Nephron (organoid): Measurements from ENCODE around the gene FHOD3.

Experiments used
- H3K27ac Mint-ChIP-seq, 3 experiments: 2 replicates each; pipeline ENCODE4 v1.8.0; 2020; ENCODE audit warnings: mixed read lengths in 3 of 3, mild to moderate bottlenecking in 2 of 3, moderate library complexity in 1 of 3
- H3K27me3 Mint-ChIP-seq: 2 replicates; pipeline ENCODE4 v1.8.0; 2021; ENCODE audit warnings: low read depth, mild to moderate bottlenecking, moderate library complexity, mixed read lengths
- H3K36me3 Mint-ChIP-seq: 2 replicates; pipeline ENCODE4 v1.8.0; 2020; ENCODE audit warnings: low read depth, mixed read lengths
- H3K4me1 Mint-ChIP-seq: 2 replicates; pipeline ENCODE4 v1.8.0; 2020; ENCODE audit warnings: mixed read lengths
- H3K4me3 Mint-ChIP-seq, 3 experiments: 2 replicates each; pipeline ENCODE4 v1.8.0; 2020; ENCODE audit warnings: mild to moderate bottlenecking in 3 of 3, mixed read lengths in 3 of 3, moderate library complexity in 2 of 3
- H3K9me3 Mint-ChIP-seq: 2 replicates; pipeline ENCODE4 v1.8.0; 2020; ENCODE audit warnings: mixed read lengths
- TF ChIP-seq, protein P1 (sequence below), 3 experiments: fragments of 200-600 bp; sonication (generic); IDR thresholded peaks; one replicate each; pipeline ENCODE4 v1.5.0; 2021; ENCODE audit warnings: antibody characterized with exemption in 3 of 3; ENCODE audit not compliant: unreplicated experiment in 3 of 3

FHOD3 gene

DNA sequence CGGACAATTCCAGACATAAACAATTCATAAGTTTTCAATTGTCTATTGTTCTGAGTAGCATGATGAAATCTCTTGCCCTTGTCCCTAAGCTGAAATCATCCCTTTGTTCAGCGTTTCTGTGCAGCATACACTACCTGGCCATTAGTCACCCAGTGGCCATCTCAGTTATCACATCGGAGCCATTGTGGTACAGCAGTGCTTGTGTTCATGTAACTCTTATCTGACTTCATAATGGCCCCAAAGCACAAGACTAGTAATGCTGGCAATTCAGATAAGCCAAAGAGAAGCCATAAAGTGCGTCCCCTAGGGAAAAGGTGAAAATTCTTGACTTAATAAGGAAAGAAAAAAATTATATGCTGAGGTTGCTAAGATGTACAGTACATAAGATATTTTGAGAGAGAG, 127.2 kb downstream of the FHOD3 start:
- H3K27me3 Mint-ChIP-seq = peaks cover 3% of the 10 kb centered on the region
- H3K4me1 Mint-ChIP-seq = peaks cover 54% of the 10 kb centered on the region
- no peaks in the 10 kb centered on the region for H3K9me3 Mint-ChIP-seq
- TF ChIP-seq, protein P1, sequence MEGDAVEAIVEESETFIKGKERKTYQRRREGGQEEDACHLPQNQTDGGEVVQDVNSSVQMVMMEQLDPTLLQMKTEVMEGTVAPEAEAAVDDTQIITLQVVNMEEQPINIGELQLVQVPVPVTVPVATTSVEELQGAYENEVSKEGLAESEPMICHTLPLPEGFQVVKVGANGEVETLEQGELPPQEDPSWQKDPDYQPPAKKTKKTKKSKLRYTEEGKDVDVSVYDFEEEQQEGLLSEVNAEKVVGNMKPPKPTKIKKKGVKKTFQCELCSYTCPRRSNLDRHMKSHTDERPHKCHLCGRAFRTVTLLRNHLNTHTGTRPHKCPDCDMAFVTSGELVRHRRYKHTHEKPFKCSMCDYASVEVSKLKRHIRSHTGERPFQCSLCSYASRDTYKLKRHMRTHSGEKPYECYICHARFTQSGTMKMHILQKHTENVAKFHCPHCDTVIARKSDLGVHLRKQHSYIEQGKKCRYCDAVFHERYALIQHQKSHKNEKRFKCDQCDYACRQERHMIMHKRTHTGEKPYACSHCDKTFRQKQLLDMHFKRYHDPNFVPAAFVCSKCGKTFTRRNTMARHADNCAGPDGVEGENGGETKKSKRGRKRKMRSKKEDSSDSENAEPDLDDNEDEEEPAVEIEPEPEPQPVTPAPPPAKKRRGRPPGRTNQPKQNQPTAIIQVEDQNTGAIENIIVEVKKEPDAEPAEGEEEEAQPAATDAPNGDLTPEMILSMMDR (IDR thresholded peaks at IDR 0.05; ENCODE audit: unreplicated experiment in 3 of 3) = no peak
- H3K36me3 Mint-ChIP-seq = no peaks in the 10 kb centered on the region
- H3K4me3 Mint-ChIP-seq = no peak overlapping the region
- H3K27ac Mint-ChIP-seq = no peak overlapping the region

DNA sequence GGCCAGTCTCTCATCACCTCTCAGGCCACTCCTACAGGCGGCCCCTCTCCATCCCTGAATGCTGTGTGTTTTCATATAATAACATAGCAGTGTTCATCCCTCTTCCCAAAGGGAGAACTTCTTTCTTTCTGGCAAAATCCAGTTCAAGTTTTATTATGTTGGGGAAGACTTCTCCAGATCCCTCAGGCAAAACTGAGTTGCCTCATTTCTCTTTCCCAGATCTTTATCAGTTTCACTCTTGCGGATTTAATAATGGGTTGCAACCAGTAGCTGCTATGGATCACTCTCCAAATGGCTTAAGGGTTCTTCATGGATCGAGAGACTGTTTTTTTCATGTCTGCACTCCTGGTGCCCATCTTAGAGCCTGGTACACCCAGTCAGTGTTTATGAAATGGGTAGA, 129.9 kb downstream of the FHOD3 start:
- Mint-ChIP-seq H3K36me3 (no peaks in the 10 kb centered on the region), H3K4me3 (no peak overlapping the region), H3K27me3 (peaks cover 3% of the 10 kb centered on the region), H3K27ac (no peak overlapping the region), H3K9me3 (no peaks in the 10 kb centered on the region), H3K4me1 (peaks cover 35% of the 10 kb centered on the region)
- TF ChIP-seq, protein P1 (IDR thresholded peaks at IDR 0.05; ENCODE audit: unreplicated experiment in 3 of 3) = no peak

DNA sequence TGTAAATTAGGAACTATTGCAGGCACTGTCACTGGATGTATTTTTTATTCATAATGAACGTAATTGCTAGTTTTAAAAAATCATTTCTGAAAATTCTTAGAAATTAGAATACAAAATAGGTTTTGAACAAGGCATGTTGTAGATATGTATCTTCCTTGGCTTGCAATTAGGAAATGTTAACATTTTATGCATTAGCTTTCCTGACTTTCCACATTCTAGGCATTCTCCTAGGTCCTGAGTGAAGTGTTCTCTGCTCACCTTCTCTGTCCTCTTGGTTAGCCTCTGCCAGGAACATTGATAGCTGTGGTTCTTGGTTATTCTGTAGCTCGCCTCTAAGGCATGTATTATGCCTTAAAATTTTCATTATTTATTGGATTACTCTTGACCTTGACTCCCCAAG, 130.3 kb downstream of the FHOD3 start:
- H3K9me3 Mint-ChIP-seq = no peaks in the 10 kb centered on the region
- H3K4me1 Mint-ChIP-seq = peaks cover 33% of the 10 kb centered on the region
- no peak overlapping the region for H3K4me3 Mint-ChIP-seq
- TF ChIP-seq, protein P1 (IDR thresholded peaks at IDR 0.05; ENCODE audit: unreplicated experiment in 3 of 3) = no peak
- no peaks in the 10 kb centered on the region for H3K36me3 Mint-ChIP-seq
- no peak overlapping the region for H3K27ac Mint-ChIP-seq
- peaks cover 3% of the 10 kb centered on the region for H3K27me3 Mint-ChIP-seq

DNA sequence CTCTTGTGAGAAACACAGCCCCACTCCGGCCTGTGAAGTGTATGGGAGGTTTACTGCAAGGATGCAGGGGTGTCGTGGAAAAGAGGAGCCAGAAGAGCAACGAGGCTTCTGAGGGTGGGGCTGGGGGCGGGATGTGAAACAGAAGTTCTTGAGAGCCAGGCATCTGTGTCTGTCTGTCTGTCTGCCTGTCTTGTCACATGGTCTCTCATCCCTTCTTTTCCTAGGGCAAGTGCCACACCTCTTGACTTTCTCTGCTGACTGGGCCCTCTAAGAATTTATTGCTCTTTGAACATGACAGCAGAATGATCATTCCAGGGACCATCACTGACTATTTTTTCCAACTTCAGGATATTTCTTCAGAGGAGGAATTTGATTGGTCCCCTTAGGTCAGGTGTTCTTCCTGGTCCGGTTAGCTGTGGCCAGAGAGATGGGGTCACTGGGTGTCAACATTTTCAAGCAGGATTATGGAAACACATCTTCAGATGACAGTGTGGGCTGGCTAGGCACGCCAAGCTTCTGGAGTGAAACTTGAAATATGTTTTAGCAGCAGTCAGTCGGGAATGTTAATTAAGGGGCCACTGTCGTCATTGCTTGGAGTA, 131.0 kb downstream of the FHOD3 start:
- TF ChIP-seq, protein P1 (IDR thresholded peaks at IDR 0.05; ENCODE audit: unreplicated experiment in 3 of 3) = no peak
- no peaks in the 10 kb centered on the region for H3K9me3 Mint-ChIP-seq
- H3K36me3 Mint-ChIP-seq = no peaks in the 10 kb centered on the region
- H3K27ac Mint-ChIP-seq = no peak overlapping the region
- H3K27me3 Mint-ChIP-seq = peaks cover 3% of the 10 kb centered on the region
- no peak overlapping the region for H3K4me3 Mint-ChIP-seq
- H3K4me1 Mint-ChIP-seq = peaks cover 26% of the 10 kb centered on the region

DNA sequence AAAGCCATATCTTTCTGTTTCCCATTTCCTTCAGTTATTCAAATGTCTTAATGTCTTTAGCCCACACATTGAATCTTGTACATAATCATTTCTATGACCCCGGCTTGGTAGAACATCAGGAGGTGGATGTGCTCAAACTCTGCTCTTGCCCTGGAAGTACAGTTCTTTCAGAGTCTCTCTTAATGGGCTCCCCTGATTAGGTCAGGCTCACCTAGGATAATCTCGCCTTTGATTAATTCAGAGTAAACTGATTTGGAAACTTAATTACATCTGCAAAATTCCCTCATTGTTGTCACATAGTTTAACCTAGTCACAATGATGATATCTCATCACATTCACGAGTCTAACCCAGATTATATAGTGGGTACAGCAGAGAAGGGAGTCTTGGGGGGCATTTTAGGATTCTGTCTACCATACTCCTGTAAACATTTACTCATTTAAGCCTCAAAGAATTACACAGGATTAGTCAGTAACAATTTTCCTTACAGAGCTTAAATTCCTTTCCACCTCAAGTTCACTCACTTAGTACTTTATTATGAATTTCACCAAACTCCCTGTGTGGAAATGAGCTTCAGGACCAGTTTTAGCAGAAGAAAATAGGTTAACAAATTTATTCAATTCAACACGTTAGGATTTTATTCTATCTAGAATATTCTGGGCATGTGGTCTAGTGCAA, 135.5 kb downstream of the FHOD3 start:
- Mint-ChIP-seq H3K36me3 (no peaks in the 10 kb centered on the region), H3K4me1 (peaks cover 23% of the 10 kb centered on the region), H3K27me3 (no peaks in the 10 kb centered on the region), H3K9me3 (no peaks in the 10 kb centered on the region), H3K4me3 (no peak overlapping the region), H3K27ac (peak overlapping the region in 2 of 3 experiments; percentile 12 to 35)
- TF ChIP-seq, protein P1 (IDR thresholded peaks at IDR 0.05; ENCODE audit: unreplicated experiment in 3 of 3) = no peak

DNA sequence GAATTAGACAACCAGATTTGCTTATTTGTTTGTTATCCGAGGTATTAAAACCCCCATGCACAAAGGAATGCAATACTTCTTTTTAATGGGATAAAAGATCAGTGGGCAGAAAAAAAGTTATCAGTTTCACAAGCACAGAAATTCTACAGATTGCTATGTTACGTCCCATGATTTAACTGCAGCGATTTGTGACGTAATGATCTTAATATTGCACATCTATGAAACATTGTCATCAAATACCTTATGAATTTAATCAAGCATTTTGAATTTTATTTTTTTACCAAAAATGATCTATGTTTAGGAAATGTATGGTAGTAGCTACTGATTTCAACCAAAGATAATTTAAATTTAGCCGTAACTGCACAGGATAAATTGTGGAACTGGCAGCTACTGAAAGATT, 138.9 kb downstream of the FHOD3 start:
- TF ChIP-seq, protein P1 (IDR thresholded peaks at IDR 0.05; ENCODE audit: unreplicated experiment in 3 of 3) = no peak
- Mint-ChIP-seq H3K9me3 (no peaks in the 10 kb centered on the region), H3K4me1 (peaks cover 41% of the 10 kb centered on the region), H3K4me3 (no peak overlapping the region), H3K36me3 (no peaks in the 10 kb centered on the region), H3K27me3 (no peaks in the 10 kb centered on the region), H3K27ac (no peak overlapping the region)
